IPS-18c (cell line): ENCODE data around the gene MOG.

Experiments used
- H3K4me3 ChIP-seq: 2 replicates; pipeline ENCODE4 v1.7.0; 2013; ENCODE audit warnings: low read depth, mild to moderate bottlenecking, low read length, moderate library complexity; ENCODE audit not compliant: insufficient read depth
- H3K9me3 ChIP-seq: one replicate; pipeline ENCODE4 v1.6.1; 2013; ENCODE audit warnings: mild to moderate bottlenecking, low read length, moderate library complexity; ENCODE audit not compliant: control insufficient read depth, insufficient read depth

The MOG gene

DNA sequence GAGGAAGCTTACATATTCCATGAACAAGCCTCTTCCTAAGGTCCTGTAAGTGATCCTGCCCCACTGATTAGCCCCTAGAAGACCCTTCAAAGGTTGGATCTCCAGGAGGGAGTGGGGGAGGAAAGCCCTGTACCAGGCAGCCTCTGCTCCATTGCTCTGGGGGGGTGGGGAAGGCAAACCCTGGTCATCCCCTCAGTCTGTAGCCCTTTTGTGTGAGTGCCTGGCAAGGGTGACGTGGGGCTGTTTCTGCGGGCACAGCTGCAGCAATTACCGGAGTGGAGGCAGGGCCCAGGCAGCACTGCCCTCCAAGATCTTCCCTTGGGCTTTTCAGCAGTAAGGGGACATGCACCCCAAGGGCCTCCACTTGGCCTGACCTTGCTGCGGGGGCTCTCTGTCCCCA, at the start of gene MOG:
MOG (plus strand) TSS at position 295 of the 400 bp plus-strand sequence. CDS start 118 bp downstream, outside the sequence.
- Histone ChIP-seq H3K4me3 (no peak within 1 kb of the TSS), H3K9me3 (no peaks in the 10 kb centered on the region)

DNA sequence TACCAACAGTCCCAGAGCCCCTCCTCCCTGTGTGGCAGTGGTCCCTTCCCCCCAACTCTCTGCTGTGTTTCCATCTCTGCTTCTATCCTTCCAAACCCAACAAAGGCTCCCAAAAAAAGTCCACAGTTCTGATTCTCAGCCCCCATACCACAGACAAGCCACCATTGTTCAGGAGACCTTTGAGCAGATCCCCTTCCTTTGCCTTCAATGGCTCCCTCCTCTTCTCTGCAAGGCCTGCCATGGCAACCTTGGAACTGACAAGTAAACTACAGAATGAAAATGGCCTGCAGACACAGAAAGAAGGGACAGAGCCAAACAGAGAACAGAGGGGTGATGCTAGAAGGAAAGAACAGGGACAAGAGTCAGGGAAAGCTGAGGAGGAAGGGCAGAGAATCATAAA, 48.8 kb upstream of the MOG start:
- Histone ChIP-seq H3K9me3 (no peaks in the 10 kb centered on the region), H3K4me3 (no peak overlapping the region)

DNA sequence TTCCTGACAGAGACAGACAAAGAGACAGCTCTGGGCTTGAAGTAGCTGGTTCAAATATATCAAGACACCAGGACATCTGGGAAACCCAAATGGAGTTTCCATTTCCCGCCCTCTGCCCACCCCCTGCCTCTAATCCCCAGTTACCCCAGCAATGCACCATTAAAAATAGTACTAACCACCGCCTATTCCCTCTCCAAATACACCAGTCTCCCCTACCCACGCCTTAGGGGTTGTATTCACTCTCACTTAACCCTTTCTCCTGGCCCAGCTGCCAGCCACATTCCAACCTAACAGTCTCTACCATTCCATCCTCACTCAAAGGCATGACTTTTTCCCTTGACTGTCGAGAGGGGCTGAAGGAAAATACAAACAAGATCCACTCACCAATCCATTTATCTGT, 46.4 kb upstream of the MOG start:
- H3K4me3 ChIP-seq: no peak overlapping the region

DNA sequence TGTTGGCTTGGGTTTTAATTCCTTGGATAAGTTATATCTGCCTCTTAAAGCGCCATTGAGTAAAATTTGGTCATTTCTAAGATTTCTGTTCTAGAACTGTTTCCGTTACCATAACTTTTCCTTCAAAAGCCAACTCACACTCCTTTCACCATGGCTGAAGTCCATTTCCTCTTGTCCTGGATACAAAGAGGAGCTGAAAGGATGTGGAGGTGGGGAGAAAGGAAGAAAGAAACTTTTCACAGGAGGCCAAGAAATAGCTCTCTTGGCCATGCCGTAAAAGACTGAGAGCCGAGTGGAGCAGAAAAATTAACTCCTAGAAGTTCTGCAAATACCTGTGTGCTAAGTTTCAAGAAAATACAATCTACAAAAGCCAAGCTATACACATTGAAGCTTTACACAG, 45.5 kb upstream of the MOG start:
- Histone ChIP-seq H3K4me3 (no peak overlapping the region), H3K9me3 (no peaks in the 10 kb centered on the region)

More for the DNA sequence above, 46.4 kb upstream of the MOG start:
- no peaks in the 10 kb centered on the region for H3K9me3 ChIP-seq

DNA sequence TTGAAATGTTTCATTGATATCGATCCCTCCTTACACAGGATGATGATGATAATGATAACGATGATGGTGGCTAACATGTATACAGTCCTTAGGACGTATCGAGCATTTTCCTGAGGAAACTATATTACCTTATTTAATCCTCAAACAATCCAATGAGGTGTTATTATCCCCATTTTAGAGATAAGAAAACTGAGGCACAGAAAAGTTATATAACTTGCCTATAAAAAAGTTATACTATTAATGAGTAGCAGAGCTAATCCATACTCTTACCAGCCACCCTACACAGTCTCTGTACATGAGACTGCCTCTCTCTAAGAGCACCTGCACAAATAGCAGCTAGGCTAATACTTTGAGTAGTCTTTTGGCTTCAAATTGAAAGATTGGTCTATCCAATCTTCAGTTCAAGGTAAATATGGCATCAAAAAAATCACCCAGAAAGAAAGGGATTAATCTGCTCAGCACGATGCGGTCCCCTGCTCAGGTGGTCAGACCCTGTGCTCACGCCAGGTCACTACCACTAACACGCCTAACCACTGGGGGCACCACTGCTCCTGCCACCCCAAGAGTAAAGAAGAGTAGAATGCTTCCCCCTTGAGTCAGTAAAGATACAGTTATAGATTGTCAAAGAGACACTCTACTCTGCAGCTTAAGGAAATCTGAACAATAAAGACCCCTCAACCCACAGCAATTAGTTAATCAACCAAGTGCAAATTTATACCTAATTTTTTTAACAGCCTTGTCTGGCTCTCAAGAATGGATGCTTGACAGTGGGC, 38.9 kb upstream of the MOG start:
- Histone ChIP-seq H3K4me3 (no peak overlapping the region), H3K9me3 (no peaks in the 10 kb centered on the region)

DNA sequence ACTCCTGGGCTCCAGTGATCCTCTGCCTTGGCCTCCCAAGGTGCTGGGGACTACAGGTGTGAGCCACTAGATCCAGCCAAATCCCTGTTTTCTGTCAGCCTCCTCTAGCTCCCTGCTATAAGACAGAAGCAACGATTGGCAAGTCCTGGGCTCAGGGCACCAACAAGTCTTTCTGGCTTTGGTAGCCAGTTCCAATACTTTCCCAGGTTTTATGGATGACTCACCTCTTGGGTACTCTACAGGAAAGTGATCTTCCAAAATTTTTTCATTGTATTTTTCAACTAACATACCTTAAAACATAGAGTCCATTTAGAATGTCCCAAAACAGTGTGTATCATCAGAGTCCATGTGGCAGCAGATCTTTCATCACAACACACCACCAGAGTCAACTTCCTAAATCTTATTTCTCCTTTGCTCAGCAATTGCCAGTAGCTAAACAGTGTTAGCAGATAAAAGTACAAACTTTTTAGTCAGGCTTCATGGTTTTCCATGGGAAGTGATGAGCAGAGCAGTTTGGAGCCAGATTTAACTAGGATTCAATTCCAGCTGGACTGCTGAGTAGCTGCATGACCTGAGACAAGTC, 37.2 kb upstream of the MOG start:
- no peak overlapping the region for H3K4me3 ChIP-seq
- no peaks in the 10 kb centered on the region for H3K9me3 ChIP-seq

DNA sequence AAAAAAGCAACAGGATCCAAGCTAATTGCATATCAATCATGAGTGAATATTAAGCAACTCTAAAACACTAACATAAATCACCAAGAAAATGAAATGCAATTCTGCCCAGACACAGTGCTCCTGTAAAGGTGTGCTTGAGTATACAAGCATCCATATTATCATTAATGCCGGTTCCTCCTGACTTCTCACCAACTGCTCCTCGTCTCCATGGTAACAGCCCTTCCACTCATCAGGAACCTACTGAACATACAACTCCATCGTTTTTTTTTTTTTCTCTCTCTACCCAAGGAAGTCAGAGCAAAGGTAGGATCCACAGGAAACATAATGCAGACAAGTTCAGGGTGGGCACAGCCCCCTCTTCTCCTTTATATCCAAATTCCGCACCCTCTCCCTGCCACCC, 36.3 kb upstream of the MOG start:
- no peaks in the 10 kb centered on the region for H3K9me3 ChIP-seq
- no peak overlapping the region for H3K4me3 ChIP-seq

DNA sequence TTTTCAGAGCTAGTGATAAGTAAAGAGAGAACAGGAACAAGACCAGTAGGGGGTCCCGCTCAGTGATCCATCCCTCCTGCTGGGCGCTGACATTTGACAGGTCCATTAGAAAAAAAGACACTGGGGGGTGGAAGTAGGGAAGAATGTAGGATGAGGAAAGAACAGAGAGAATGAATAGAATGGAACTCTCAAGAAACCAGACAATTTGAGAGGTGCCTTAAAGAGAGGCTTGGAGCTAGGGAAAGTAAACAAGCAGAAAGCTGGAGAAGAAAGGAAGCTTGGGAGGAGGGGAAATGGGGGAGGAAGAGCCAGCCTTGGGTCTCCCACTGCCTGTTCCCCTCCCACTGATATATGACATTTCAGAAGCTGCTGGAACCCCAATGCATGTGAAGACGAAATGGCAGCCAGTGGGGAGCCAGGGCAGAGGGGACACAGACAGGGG, 32.4 kb upstream of the MOG start:
- peak overlapping the region; percentile 65; the same call in 1 of the 2 replicates for H3K4me3 ChIP-seq

DNA sequence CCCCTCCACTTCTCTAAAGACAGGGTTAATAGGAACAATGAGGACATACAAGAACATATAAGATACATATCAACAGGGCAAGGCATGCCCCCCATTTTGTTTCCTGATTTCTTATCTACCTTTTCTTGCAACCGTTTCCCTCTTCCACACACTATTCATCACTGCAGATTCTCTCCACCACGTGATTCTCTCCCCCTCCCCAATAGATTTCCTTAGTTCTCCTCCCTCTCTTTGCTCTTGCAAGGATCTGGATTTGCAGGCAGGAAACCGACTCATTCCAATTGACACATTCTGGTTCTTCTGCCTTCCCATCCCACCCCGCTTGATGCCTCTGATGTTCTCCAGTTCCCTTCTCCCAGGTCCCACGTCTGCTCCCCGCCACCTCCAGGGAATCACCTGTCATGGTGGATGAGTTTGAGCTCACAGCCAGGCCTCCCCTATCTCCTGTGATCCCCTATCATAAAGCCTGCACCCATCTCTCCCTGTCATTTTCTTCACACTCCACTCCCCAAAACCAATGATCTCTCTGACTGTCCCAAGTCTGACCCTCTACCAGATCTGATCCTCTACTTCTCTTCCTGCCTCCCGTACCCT, 31.5 kb upstream of the MOG start:
- peak overlapping the region; percentile 65 for H3K4me3 ChIP-seq
- no peaks in the 10 kb centered on the region for H3K9me3 ChIP-seq

More for the DNA sequence above, 32.4 kb upstream of the MOG start:
- H3K9me3 ChIP-seq: no peaks in the 10 kb centered on the region

DNA sequence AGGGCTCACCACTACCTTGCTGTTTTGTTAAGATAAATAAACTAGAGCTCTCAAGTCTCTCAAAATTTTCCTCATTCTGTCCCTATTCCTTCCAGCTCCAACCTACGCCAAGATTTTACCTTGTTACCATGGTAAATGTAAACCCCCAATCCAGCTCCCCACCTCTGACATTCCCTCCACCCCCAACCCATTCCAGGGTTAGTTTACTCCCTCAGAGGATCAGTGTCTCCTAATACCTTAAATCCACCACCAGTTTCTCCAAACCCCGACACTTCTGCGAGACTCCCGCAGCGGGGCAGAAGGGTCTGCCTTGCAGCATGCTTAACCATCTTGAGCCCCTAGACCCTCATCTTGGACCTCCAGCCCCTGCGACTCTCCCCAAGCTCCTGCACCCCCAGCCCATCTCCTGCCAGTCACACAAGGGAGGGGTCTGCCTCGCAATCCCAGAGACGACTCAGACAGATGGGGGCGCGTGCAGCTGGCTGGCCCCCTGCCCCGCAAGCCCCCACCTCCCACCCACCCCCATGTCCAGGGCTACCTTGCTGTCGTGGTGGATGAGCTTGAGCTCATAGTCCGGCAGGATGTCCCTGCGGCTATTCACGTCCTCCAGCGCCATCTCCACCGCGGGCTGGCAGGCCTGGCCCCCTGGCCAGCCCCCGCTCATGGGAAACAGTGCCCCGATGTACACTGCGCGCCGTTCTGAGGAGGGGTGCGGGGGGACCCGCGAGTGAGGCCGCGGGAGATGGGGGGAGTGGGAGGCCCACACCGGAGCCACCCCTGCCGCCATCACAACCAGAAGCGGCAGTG, 29.7 kb upstream of the MOG start:
- peak overlapping the region; percentile 65 for H3K4me3 ChIP-seq

DNA sequence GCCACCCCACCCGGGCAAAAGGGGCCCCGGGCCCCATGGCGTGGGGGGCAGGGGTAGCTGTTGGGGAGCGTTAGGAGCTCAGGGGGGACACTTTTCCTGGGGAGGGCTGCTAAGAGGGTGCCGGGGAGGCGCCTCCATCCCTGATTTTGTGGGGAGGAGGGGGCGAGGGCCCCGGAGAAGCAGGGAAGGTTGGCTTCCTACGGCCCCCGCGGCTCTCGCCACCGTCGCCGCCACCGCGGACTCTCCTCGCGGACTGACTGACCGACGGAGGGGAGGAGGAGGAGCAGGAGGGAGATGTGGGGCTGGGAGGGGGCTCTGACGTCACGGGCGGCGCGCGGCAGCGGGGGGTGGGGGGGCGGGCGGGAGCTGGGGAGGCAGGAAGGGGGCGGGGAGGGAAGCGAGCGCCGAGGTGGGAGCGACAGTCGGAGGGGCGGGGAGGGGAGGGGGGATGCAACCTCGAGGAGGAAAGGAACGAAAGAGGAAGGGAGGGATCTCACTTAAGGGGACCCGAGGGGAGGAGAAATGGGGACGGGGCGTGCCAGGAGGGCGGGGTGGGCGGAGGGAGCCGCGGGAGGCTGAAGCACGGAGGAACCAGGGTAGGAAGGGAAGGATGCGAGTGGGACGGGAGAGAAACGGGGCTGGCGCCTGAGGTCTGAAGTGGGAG, 29.0 kb upstream of the MOG start:
- no peaks in the 10 kb centered on the region for H3K9me3 ChIP-seq

More for the DNA sequence above, 29.7 kb upstream of the MOG start:
- H3K9me3 ChIP-seq: no peaks in the 10 kb centered on the region

DNA sequence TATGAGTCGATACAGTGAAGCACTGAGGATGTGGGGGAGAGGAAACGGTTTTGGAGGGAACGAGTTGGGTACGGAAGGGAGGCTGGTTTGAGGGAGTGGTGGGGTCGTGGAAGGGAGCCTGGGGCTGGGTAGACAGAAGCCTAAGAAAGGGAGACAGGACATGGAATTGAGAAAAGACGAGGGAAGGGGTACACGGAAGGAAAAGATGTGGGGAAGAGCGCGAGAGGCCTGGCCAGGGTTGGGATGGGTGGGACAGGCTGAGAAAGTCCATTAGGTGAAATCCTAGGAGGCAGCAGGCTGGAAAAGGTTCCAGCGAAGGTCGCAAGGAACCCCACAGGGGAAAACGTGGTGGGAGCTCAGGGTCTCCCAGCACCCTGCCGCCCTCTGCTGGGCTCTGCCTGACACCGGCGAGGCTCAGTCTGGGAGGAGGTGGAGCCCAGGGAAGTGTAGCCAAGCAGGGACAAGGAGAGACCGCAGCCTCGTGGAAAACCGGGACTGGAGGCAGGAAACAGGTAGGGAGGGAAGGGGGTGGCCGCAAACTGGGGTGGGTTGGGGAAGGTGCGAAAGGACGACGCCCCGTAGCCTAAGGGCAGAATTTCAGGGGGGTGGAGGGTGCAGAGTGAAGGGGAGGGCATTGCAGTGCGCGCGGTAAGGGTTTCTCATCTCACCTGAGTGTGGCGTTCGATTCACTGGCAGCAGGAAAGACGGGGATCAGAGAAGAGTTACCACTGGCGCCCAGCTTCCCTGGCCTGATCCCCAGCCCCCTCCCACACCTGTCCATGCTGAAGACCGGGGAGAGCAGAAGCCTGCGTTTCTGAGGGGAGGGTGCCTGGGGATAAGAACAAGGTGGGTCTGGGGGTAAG, 28.2 kb upstream of the MOG start:
- H3K4me3 ChIP-seq: peak overlapping the region; percentile 79

More for the DNA sequence above, 29.0 kb upstream of the MOG start:
- peak overlapping the region; percentile 79 for H3K4me3 ChIP-seq

DNA sequence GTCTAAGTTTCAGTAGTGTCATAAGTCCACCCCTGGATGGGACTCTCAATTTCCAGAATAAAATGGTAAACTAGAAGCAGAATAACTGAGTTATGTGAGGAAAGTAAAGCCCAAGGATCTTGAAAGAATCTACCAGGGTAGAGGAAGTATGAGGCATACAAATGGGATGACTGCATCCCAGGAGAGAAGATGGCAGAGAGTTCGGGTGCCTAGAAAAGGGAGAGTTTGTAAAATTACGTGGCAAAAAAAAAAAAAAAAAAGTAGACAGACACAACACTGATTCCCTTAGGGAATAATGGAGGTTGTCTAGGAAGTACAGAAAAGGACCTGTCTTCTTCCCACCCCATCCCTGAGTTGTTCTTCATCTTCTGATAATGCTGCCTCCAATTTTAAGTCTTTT, 27.3 kb upstream of the MOG start:
- Histone ChIP-seq H3K4me3 (peak overlapping the region; percentile 79), H3K9me3 (no peaks in the 10 kb centered on the region)

More for the DNA sequence above, 28.2 kb upstream of the MOG start:
- no peaks in the 10 kb centered on the region for H3K9me3 ChIP-seq

DNA sequence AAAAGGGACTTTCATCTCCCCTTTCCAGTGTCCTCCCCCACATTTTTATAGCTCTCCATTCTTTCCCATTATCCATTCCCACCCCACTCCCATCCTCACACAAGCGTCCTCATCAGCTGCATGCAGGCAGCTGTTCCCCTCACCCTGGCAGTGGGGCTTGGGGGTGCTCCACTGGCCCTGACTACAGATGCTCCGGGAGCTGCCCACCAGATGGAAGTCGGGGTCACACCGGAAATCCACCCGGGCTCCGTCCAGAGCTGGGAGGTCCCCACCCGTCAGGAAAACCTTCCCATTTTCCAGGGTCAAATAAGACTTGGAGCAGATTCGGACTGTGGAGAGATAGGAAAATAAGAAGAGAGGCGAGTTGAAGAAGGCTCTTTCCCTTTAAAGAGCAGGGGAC, 26.6 kb upstream of the MOG start:
- no peaks in the 10 kb centered on the region for H3K9me3 ChIP-seq
- H3K4me3 ChIP-seq: peak overlapping the region; percentile 89

DNA sequence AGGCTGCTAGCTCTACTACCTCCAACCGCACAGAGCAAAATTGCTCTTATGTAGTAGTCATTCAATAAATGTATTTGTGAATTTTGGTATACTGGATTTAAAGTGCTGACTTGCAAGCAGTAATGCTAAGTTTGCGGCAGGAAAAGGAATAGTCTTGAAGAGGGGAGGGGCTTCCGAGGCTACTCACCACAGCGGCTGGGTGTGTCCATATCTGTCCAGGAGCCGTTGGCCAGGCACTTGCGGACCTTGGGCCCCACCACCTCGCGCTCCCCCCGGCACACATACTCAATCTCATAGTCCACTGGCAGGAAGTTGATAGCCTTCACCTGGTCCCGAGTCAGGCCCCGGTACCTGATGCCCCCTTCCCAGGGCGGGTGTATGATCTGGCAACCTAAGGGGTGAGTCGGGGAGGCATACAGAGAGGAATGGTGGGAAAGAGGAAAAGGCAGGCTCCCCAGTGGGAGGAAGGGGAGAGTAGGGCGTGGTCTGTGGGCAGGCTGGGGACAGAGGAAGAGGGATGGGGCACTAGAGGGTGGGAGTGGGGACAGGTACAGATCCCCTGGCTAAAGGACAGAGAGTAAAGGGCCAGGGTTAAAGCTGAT, 25.6 kb upstream of the MOG start:
- Histone ChIP-seq H3K4me3 (peak overlapping the region; percentile 89), H3K9me3 (no peaks in the 10 kb centered on the region)
